HepG2 (cell line): Measurements from ENCODE around the gene PSMD8. TPM values are rescaled to one million over a fixed set of nuclear protein-coding genes. Genes with fewer than 3 reads are reported as not detected.

Experiments
- CHCHD3 ChIP-seq: sonication (generic); formaldehyde crosslinking; IDR thresholded peaks from 2 replicates; pipeline ENCODE4 v1.8.0; 2022; ENCODE audit warnings: mild to moderate bottlenecking, missing genetic modification reagents, moderate library complexity
- CREB1 ChIP-seq, 2 experiments: fragments of 450-650 bp in 1 of 2; IDR thresholded peaks; 2 replicates each; pipeline ENCODE4 v1.6.1; 2016 to 2017; ENCODE audit warnings: control low read depth in 1 of 2, mild to moderate bottlenecking in 1 of 2, missing compliant biosample characterization in 1 of 2, missing genetic modification characterization in 1 of 2
- NR2F1 ChIP-seq, 2 experiments: fragments of 450-650 bp in 1 of 2; formaldehyde crosslinking in 1 of 2; IDR thresholded peaks; 2 replicates each; pipeline versions ENCODE4 v1.5.0 to v1.6.1; 2016 to 2020; ENCODE audit warnings: mild to moderate bottlenecking in 1 of 2, missing compliant biosample characterization in 1 of 2, missing genetic modification reagents in 1 of 2, moderate library complexity in 1 of 2
- PITX1 ChIP-seq: sonication (generic); formaldehyde crosslinking; IDR thresholded peaks from 2 replicates; pipeline ENCODE4 v1.5.1; 2020; ENCODE audit warnings: mild to moderate bottlenecking, missing genetic modification reagents
- TMF1 ChIP-seq: sonication (generic); formaldehyde crosslinking; IDR thresholded peaks from 2 replicates; pipeline ENCODE4 v1.8.1; 2022; ENCODE audit warnings: low read depth, missing genetic modification reagents
- ZMYM3 ChIP-seq: sonication (generic); formaldehyde crosslinking; IDR thresholded peaks from 2 replicates; pipeline ENCODE4 v1.5.1; 2020; ENCODE audit warnings: mild to moderate bottlenecking, missing genetic modification reagents
- polyA plus RNA-seq, 8 experiments: library from polyadenylated mRNA; depleted of rRNA in 3 of 8; stranded (reverse) in 7 of 8; unstranded in 1 of 8; fragments of >200 nt; fragmentation: Illumina TruSeq in 4 of 8; extraction: Trizol in 4 of 8; gene quantifications; 2 replicates each; pipeline versions ENCODE4 v1.2.1 to v1.2.3, GENCODE V29; 2011 to 2016; ENCODE audit warnings: low read depth in 4 of 8, missing spikeins in 1 of 8, mixed read lengths in 1 of 8; ENCODE audit not compliant: insufficient read depth in 1 of 8
- total RNA-seq, 5 experiments: library from RNA; depleted of rRNA; stranded (reverse); fragments of >200 nt; fragmentation: Illumina TruSeq; extraction: Trizol; gene quantifications; 2 replicates each; pipeline ENCODE4 v1.2.3, GENCODE V29; 2016; ENCODE audit warnings: low read depth in 1 of 5
- TF ChIP-seq, protein P1 (sequence below): IDR thresholded peaks from 2 replicates; pipeline ENCODE4 v1.6.1; 2016; ENCODE audit warnings: control low read depth
- TF ChIP-seq, protein P2 (sequence below): sonication (generic); formaldehyde crosslinking; IDR thresholded peaks from 2 replicates; pipeline ENCODE4 v1.4.0; 2020; ENCODE audit warnings: missing genetic modification reagents
- TF ChIP-seq, protein P3 (sequence below): sonication (generic); formaldehyde crosslinking; IDR thresholded peaks from 2 replicates; pipeline ENCODE4 v1.5.0; 2020; ENCODE audit warnings: missing genetic modification reagents, mild to moderate bottlenecking, borderline replicate concordance
- TF ChIP-seq, protein P4 (sequence below): sonication (generic); formaldehyde crosslinking; IDR thresholded peaks from 2 replicates; pipeline ENCODE4 v1.9.0; 2021; ENCODE audit warnings: missing genetic modification reagents, borderline replicate concordance
- TF ChIP-seq, protein P5 (sequence below): sonication (generic); formaldehyde crosslinking; conservative IDR thresholded peaks from 2 replicates; pipeline ENCODE4 v1.4.0; 2020; ENCODE audit warnings: missing genetic modification reagents
- TF ChIP-seq, protein P6 (sequence below): sonication (generic); formaldehyde crosslinking; IDR thresholded peaks from 2 replicates; pipeline ENCODE4 v1.4.0; 2020; ENCODE audit warnings: missing genetic modification reagents

The PSMD8 gene
- total and polyA plus RNA-seq, 2 of the 13 experiments (the other 11 are each of a cell fraction or from before 2014, with no cell fraction given), result 162 to 296 TPM

DNA sequence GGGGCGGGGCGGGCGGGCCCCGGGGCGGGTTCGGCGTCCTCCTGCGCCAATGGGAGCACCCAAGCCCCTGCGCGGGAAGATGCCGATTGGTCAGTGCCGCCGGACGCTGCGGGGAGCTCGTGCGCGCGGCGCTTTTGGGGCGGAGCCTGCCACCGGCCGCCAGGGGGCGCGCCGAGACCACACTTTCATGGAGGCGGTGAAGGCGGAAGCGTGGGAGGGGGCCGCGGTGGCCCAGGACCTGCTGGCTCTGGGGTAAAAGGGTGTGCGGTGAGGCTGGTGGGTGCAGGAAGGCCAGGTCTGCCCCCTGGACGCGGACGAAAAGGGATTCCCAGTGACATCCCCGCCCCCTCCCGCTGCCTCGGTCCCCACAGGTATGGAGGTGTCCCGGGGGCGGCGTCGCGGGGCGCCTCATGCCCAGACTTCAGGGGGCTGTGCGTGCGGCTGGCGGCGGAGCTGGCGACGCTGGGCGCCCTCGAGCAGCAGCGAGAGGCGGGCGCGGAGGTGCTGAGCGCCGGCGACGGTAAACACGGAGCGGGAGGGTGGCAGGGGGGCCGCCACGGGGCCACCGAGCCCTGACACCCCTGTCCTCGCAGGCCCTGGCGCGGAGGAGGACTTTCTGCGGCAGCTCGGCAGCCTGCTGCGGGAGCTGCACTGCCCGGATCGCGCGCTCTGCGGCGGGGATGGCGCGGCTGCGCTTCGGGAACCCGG is 28.8 kb downstream of the PSMD8 start, which contains the start of gene FAM98C (continued):
- TF ChIP-seq, protein P1, sequence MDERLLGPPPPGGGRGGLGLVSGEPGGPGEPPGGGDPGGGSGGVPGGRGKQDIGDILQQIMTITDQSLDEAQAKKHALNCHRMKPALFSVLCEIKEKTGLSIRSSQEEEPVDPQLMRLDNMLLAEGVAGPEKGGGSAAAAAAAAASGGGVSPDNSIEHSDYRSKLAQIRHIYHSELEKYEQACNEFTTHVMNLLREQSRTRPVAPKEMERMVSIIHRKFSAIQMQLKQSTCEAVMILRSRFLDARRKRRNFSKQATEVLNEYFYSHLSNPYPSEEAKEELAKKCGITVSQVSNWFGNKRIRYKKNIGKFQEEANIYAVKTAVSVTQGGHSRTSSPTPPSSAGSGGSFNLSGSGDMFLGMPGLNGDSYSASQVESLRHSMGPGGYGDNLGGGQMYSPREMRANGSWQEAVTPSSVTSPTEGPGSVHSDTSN (CRISPR knock-in tag), result no peak
- peak; percentile 77; the same call in 1 of the 2 replicates for TF ChIP-seq CHCHD3 (CRISPR knock-in tag)
- no peak for TF ChIP-seq NR2F1 (CRISPR knock-in tag; IDR thresholded peaks at IDR 0.05)
- TF ChIP-seq, protein P2, sequence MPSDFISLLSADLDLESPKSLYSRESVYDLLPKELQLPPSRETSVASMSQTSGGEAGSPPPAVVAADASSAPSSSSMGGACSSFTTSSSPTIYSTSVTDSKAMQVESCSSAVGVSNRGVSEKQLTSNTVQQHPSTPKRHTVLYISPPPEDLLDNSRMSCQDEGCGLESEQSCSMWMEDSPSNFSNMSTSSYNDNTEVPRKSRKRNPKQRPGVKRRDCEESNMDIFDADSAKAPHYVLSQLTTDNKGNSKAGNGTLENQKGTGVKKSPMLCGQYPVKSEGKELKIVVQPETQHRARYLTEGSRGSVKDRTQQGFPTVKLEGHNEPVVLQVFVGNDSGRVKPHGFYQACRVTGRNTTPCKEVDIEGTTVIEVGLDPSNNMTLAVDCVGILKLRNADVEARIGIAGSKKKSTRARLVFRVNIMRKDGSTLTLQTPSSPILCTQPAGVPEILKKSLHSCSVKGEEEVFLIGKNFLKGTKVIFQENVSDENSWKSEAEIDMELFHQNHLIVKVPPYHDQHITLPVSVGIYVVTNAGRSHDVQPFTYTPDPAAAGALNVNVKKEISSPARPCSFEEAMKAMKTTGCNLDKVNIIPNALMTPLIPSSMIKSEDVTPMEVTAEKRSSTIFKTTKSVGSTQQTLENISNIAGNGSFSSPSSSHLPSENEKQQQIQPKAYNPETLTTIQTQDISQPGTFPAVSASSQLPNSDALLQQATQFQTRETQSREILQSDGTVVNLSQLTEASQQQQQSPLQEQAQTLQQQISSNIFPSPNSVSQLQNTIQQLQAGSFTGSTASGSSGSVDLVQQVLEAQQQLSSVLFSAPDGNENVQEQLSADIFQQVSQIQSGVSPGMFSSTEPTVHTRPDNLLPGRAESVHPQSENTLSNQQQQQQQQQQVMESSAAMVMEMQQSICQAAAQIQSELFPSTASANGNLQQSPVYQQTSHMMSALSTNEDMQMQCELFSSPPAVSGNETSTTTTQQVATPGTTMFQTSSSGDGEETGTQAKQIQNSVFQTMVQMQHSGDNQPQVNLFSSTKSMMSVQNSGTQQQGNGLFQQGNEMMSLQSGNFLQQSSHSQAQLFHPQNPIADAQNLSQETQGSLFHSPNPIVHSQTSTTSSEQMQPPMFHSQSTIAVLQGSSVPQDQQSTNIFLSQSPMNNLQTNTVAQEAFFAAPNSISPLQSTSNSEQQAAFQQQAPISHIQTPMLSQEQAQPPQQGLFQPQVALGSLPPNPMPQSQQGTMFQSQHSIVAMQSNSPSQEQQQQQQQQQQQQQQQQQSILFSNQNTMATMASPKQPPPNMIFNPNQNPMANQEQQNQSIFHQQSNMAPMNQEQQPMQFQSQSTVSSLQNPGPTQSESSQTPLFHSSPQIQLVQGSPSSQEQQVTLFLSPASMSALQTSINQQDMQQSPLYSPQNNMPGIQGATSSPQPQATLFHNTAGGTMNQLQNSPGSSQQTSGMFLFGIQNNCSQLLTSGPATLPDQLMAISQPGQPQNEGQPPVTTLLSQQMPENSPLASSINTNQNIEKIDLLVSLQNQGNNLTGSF (CRISPR knock-in tag), result peak; percentile 28; the same call in 1 of the 2 replicates
- TF ChIP-seq, protein P3, sequence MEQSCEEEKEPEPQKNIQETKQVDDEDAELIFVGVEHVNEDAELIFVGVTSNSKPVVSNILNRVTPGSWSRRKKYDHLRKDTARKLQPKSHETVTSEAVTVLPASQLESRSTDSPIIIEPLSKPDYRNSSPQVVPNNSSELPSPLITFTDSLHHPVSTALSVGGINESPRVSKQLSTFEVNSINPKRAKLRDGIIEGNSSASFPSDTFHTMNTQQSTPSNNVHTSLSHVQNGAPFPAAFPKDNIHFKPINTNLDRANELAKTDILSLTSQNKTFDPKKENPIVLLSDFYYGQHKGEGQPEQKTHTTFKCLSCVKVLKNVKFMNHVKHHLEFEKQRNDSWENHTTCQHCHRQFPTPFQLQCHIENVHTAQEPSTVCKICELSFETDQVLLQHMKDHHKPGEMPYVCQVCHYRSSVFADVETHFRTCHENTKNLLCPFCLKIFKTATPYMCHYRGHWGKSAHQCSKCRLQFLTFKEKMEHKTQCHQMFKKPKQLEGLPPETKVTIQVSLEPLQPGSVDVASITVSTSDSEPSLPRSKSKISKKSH (CRISPR knock-in tag), result no peak
- TF ChIP-seq TMF1, result 0 out of 2 replicates have a peak, but pooled peaks have one; percentile 40
- TF ChIP-seq, protein P4, sequence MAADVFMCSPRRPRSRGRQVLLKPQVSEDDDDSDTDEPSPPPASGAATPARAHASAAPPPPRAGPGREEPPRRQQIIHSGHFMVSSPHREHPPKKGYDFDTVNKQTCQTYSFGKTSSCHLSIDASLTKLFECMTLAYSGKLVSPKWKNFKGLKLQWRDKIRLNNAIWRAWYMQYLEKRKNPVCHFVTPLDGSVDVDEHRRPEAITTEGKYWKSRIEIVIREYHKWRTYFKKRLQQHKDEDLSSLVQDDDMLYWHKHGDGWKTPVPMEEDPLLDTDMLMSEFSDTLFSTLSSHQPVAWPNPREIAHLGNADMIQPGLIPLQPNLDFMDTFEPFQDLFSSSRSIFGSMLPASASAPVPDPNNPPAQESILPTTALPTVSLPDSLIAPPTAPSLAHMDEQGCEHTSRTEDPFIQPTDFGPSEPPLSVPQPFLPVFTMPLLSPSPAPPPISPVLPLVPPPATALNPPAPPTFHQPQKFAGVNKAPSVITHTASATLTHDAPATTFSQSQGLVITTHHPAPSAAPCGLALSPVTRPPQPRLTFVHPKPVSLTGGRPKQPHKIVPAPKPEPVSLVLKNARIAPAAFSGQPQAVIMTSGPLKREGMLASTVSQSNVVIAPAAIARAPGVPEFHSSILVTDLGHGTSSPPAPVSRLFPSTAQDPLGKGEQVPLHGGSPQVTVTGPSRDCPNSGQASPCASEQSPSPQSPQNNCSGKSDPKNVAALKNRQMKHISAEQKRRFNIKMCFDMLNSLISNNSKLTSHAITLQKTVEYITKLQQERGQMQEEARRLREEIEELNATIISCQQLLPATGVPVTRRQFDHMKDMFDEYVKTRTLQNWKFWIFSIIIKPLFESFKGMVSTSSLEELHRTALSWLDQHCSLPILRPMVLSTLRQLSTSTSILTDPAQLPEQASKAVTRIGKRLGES, result no peak
- TF ChIP-seq, protein P5, sequence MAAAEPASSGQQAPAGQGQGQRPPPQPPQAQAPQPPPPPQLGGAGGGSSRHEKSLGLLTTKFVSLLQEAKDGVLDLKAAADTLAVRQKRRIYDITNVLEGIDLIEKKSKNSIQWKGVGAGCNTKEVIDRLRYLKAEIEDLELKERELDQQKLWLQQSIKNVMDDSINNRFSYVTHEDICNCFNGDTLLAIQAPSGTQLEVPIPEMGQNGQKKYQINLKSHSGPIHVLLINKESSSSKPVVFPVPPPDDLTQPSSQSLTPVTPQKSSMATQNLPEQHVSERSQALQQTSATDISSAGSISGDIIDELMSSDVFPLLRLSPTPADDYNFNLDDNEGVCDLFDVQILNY (CRISPR knock-in tag), result peak; percentile 83; the same call in 1 of the 2 replicates
- TF ChIP-seq, protein P6, sequence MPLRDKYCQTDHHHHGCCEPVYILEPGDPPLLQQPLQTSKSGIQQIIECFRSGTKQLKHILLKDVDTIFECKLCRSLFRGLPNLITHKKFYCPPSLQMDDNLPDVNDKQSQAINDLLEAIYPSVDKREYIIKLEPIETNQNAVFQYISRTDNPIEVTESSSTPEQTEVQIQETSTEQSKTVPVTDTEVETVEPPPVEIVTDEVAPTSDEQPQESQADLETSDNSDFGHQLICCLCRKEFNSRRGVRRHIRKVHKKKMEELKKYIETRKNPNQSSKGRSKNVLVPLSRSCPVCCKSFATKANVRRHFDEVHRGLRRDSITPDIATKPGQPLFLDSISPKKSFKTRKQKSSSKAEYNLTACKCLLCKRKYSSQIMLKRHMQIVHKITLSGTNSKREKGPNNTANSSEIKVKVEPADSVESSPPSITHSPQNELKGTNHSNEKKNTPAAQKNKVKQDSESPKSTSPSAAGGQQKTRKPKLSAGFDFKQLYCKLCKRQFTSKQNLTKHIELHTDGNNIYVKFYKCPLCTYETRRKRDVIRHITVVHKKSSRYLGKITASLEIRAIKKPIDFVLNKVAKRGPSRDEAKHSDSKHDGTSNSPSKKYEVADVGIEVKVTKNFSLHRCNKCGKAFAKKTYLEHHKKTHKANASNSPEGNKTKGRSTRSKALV, result peak; percentile 89
- TF ChIP-seq CREB1 (IDR thresholded peaks at IDR 0.05), result peak; percentile 61; the same call in 1 of the 2 replicates
- TF ChIP-seq CREB1 (CRISPR knock-in tag; IDR thresholded peaks at IDR 0.05), result 0 out of 2 replicates have a peak, but pooled peaks have one; percentile 9
- no peak for TF ChIP-seq PITX1 (CRISPR knock-in tag)
- TF ChIP-seq ZMYM3 (CRISPR knock-in tag), result no peak
